Gastrocnemius medialis (tissue), 4 donors: ENCODE measurements around the gene RBCK1. TPM values are rescaled to one million over a fixed set of nuclear protein-coding genes. Genes with fewer than 3 reads are reported as not detected.

Experiments used
- ATAC-seq, 2 donors: fragments of 150-250 bp; one replicate each; pipeline ENCODE4 v1.9.1; 2016
- DNase-seq, 2 donors: peaks; one replicate each; pipeline ENCODE4 v3.0.0-alpha.2; 2019
- H3K27ac ChIP-seq, 4 donors: fragments of 200-600 bp; sonication (generic); 1 replicate in 1 of 4; 2 replicates in 3 of 4; pipeline ENCODE4 v1.5.1; 2016 to 2018; ENCODE audit warnings: mild to moderate bottlenecking in 2 of 4, moderate library complexity in 1 of 4
- H3K27me3 ChIP-seq, 3 donors: fragments of 200-600 bp; sonication (generic) in 2 of 3; 1 replicate in 1 of 3; 2 replicates in 2 of 3; pipeline versions ENCODE4 v1.5.1 to v1.6.0; 2016 to 2019; ENCODE audit warnings: mild to moderate bottlenecking in 1 of 3, moderate library complexity in 1 of 3
- H3K36me3 ChIP-seq, 2 donors: fragments of 200-600 bp; sonication (generic) in 1 of 2; one replicate each; pipeline ENCODE4 v1.5.1; 2017 to 2018
- H3K4me1 ChIP-seq, 2 donors: fragments of 200-600 bp; sonication (generic) in 1 of 2; one replicate each; pipeline ENCODE4 v1.5.1; 2016 to 2017; ENCODE audit warnings: mild to moderate bottlenecking in 2 of 2
- H3K4me3 ChIP-seq, 4 donors: fragments of 200-600 bp; sonication (generic) in 3 of 4; 1 replicate in 1 of 4; 2 replicates in 3 of 4; pipeline ENCODE4 v1.5.1; 2016 to 2019; ENCODE audit warnings: mild to moderate bottlenecking in 2 of 4
- H3K9me3 ChIP-seq, 3 donors: fragments of 200-600 bp; sonication (generic) in 2 of 3; 1 replicate in 1 of 3; 2 replicates in 2 of 3; pipeline ENCODE4 v1.5.1; 2016 to 2019
- CTCF ChIP-seq, 5 experiments: fragments of 450-650 bp in 3 of 5; fragments of 200-600 bp in 2 of 5; sonication (generic) in 2 of 5; IDR thresholded peaks in 4 of 5; conservative IDR thresholded peaks in 1 of 5; 1 replicate in 4 of 5; 2 replicates in 1 of 5; pipeline ENCODE4 v1.5.1; 2016 to 2019; ENCODE audit warnings: antibody characterized with exemption in 5 of 5, mild to moderate bottlenecking in 3 of 5, moderate library complexity in 3 of 5
- POLR2A ChIP-seq, 2 donors: fragments of 450-650 bp; IDR thresholded peaks; one replicate each; pipeline ENCODE4 v1.6.1; 2017; ENCODE audit warnings: antibody characterized with exemption in 2 of 2, mild to moderate bottlenecking in 2 of 2, moderate library complexity in 2 of 2
- in situ Hi-C, 4 donors: fragments of 200-750 bp; cut with MboI; loops; one replicate each; pipeline versions ENCODE4 v1.15.0 to v1.8.0; 2017; ENCODE audit warnings: low sequenced_read_pairs in 4 of 4
- intact Hi-C: fragments of 100-400 bp; cut with DNase I; formaldehyde crosslinking; loops from one replicate; pipeline ENCODE4 v1.15.1; 2023; ENCODE audit warnings: low total_unique reads
- total RNA-seq, 4 donors: library from RNA; depleted of rRNA; stranded (reverse); fragments of >200 nt; gene quantifications; one replicate each; pipeline versions ENCODE4 v1.1.0 to v1.2.3, GENCODE V29; 2016

The RBCK1 gene
- total RNA-seq, 4 donors from 2014 or later, result 38.6 to 76.5 (median 62.6) TPM

GRCh38 chr20:433300-433975 is 25.3 kb downstream of the RBCK1 start:
- in situ Hi-C loops, result loop anchor here in 1 of 4 donors (10.0 kb wide), 1 partner anchor 79 kb away; no protein-coding TSS in a partner anchor
- H3K27ac ChIP-seq, result peak overlapping the region in 3 of 4 donors; percentile 20 to 33 (median 30)
- ATAC-seq (no peak), DNase-seq (no peak)
- TF ChIP-seq CTCF (IDR thresholded peaks at IDR 0.05 in 4 of 5, conservative IDR thresholded peaks at IDR 0.05 in 1 of 5) (no peak), POLR2A (IDR thresholded peaks at IDR 0.05) (no peak)
- H3K4me3 ChIP-seq, result no peak overlapping the region
- H3K27me3 ChIP-seq, result no peaks in the 10 kb centered on the region
- peaks cover 10 to 12% of the 10 kb centered on the region in 2 donors for H3K4me1 ChIP-seq
- no peaks in the 10 kb centered on the region for H3K9me3 ChIP-seq
- intact Hi-C loops, result no loop called here
- H3K36me3 ChIP-seq, result peaks cover 0 to 63% of the 10 kb centered on the region in 2 donors

DNA sequence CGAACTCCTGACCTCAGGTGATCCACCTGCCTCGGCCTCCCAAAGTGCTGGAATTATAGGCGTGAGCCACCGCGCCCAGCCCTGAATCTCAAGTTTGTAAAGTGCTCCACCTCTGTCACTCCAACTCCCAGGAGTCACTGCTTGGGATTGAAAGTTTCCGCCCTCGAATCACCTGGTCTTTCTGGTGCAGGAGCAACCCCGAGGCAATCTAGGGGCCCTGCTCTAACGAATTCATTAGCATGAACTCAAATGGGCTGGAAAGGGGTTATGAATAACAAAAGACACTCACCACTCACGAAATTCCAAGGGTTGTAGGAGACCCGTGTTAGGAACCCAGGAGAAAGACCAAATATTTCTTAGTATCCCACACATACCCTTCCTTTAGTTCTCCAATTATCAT is 26.1 kb downstream of the RBCK1 start:
- Histone ChIP-seq H3K27ac (no peak overlapping the region), H3K4me1 (peaks cover 15 to 18% of the 10 kb centered on the region in 2 donors), H3K9me3 (no peaks in the 10 kb centered on the region), H3K27me3 (no peaks in the 10 kb centered on the region), H3K36me3 (peaks cover 0 to 57% of the 10 kb centered on the region in 2 donors), H3K4me3 (no peak overlapping the region)
- intact Hi-C loops, result no loop called here
- no peak for ATAC-seq
- in situ Hi-C loops, result loop anchor here in 1 of 4 donors (10.0 kb wide), 1 partner anchor 79 kb away; no protein-coding TSS in a partner anchor
- TF ChIP-seq CTCF (IDR thresholded peaks at IDR 0.05 in 4 of 5, conservative IDR thresholded peaks at IDR 0.05 in 1 of 5) (no peak), POLR2A (IDR thresholded peaks at IDR 0.05) (no peak)
- DNase-seq, result no peak

DNA sequence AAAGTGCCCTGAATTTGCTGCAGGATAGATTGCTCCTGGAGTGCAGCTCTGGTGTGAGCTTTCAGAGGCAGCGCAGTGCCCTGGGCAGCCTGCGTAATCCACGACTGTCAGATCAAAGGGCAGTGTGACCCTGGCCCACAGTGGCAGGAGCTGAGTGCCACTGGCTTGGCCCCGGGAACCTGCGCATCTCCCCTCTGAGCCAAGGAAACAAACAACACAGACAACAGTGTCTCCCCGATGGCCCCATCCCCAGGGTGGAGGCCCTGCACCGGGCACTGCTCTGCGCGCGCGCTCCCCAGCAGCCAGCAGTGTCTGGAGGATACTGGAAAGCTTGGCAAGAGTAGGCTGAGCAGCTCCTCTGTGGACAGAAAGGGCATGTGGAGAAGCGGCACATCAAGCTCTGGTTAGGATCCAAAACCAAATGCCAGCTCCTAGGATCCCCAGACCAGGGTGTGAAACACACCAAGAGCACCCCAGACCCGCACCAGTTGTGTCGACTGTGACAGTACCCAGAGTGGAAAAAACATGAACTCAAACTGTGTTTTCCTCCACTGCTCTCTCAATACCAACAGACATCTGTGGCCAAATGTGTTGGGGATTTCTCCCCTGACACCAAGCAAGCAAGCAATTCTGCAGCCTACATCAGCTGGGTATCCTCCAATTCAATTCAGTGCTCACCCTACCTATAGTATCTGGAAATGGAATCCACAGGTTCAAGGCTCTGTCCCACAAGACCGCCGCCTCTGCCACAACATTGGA is 26.7 kb downstream of the RBCK1 start:
- H3K27ac ChIP-seq, result no peak overlapping the region
- H3K4me3 ChIP-seq, result no peak overlapping the region
- H3K9me3 ChIP-seq, result no peaks in the 10 kb centered on the region
- H3K36me3 ChIP-seq, result peaks cover 0 to 54% of the 10 kb centered on the region in 2 donors
- ATAC-seq (no peak), DNase-seq (no peak)
- in situ Hi-C loops, result loop anchor here in 1 of 4 donors (10.0 kb wide), 1 partner anchor 80 kb away; no protein-coding TSS in a partner anchor
- intact Hi-C loops, result no loop called here
- H3K27me3 ChIP-seq, result no peaks in the 10 kb centered on the region
- no peak for TF ChIP-seq POLR2A (IDR thresholded peaks at IDR 0.05)
- TF ChIP-seq CTCF (IDR thresholded peaks at IDR 0.05 in 4 of 5, conservative IDR thresholded peaks at IDR 0.05 in 1 of 5), result no peak
- H3K4me1 ChIP-seq, result peaks cover 15 to 20% of the 10 kb centered on the region in 2 donors

DNA sequence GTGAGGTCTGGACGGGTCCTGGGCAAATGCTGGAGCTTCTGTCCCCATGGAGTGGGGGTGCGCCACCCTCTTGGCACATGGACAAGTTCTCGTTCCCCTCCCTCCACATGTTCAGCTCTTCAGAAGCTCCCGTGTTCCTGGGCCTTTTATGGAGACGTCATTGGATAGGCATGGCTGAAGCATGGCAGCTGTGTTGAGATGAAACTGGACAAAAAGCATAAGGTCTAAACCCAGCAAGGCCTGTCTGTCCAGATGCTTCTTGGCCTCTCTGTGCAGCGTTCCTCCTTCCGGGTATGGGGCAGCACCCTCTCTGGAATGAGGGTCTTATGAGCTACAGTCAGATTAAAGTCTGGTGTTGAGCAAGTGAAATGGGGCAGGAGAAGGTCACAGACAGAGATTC is 27.5 kb downstream of the RBCK1 start:
- DNase-seq (no peak), ATAC-seq (no peak)
- TF ChIP-seq POLR2A (IDR thresholded peaks at IDR 0.05) (no peak), CTCF (IDR thresholded peaks at IDR 0.05 in 4 of 5, conservative IDR thresholded peaks at IDR 0.05 in 1 of 5) (no peak)
- Histone ChIP-seq H3K4me3 (no peak overlapping the region), H3K9me3 (no peaks in the 10 kb centered on the region), H3K4me1 (peaks cover 15 to 20% of the 10 kb centered on the region in 2 donors), H3K36me3 (peaks cover 0 to 56% of the 10 kb centered on the region in 2 donors), H3K27me3 (no peaks in the 10 kb centered on the region), H3K27ac (no peak overlapping the region)
- intact Hi-C loops, result no loop called here
- in situ Hi-C loops, result loop anchor here in 1 of 4 donors (10.0 kb wide), 1 partner anchor 81 kb away; no protein-coding TSS in a partner anchor
